IMR-90 (cell line): Measurements from ENCODE around the gene GATAD2A. TPM values are rescaled to one million over a fixed set of nuclear protein-coding genes. Genes with fewer than 3 reads are reported as not detected.

Experiments
- ATAC-seq: fragments of 200-7000 bp; cut with Tn5 transposase; 2 replicates; pipeline ENCODE4 v1.9.1; 2020; ENCODE audit warnings: low read depth, mild to moderate bottlenecking, moderate library complexity
- BruUV-seq: library from RNA; stranded (reverse); fragments of 400-500 nt; replicated peaks from 2 replicates; lab custom pipeline; 2021; lab: Mats Ljungman, UMichigan
- CTCF ChIA-PET: fragments of 300-600 bp; formaldehyde crosslinking; extraction: SDS; loops from one replicate; lab custom pipeline; 2021; ENCODE audit warnings: antibody characterized with exemption; lab: Yijun Ruan, JAX
- POLR2A ChIA-PET: fragments of 300-600 bp; sonication (Branson Sonifier 250); formaldehyde crosslinking; loops from one replicate; lab custom pipeline; 2022; ENCODE audit warnings: antibody characterized with exemption; ENCODE audit not compliant: unreplicated experiment; lab: Charles Lee
- DNase-seq: peaks from one replicate; pipeline ENCODE4 v3.0.0; 2013
- H2AFZ ChIP-seq: replicated peaks from 2 replicates; pipeline ENCODE3; 2013; ENCODE audit warnings: low read length, mild to moderate bottlenecking; ENCODE audit not compliant: poor library complexity
- H2AK5ac ChIP-seq: 2 replicates; pipeline ENCODE4 v1.6.1; 2013; ENCODE audit warnings: low read depth, low read length, inconsistent platforms
- H2AK9ac ChIP-seq: replicated peaks from 2 replicates; pipeline ENCODE3; 2013; ENCODE audit warnings: mild to moderate bottlenecking, low read depth, low read length, moderate library complexity; ENCODE audit not compliant: poor library complexity
- H2BK120ac ChIP-seq: 2 replicates; pipeline ENCODE4 v1.6.1; 2013; ENCODE audit warnings: low read depth, low read length, inconsistent platforms
- H2BK15ac ChIP-seq: 3 replicates; pipeline ENCODE4 v1.6.1; 2013; ENCODE audit warnings: low read depth, low read length, inconsistent platforms
- H2BK20ac ChIP-seq: 2 replicates; pipeline ENCODE4 v1.6.1; 2013; ENCODE audit warnings: low read depth, mild to moderate bottlenecking, inconsistent platforms, low read length, moderate library complexity
- H2BK5ac ChIP-seq: 2 replicates; pipeline ENCODE4 v1.6.1; 2013; ENCODE audit warnings: mild to moderate bottlenecking, low read depth, low read length, inconsistent platforms; ENCODE audit not compliant: poor library complexity, severe bottlenecking
- H3K14ac ChIP-seq: replicated peaks from 2 replicates; pipeline ENCODE4 v1.6.1; 2013; ENCODE audit warnings: low read depth, low read length, inconsistent platforms
- H3K18ac ChIP-seq: 2 replicates; pipeline ENCODE4 v1.6.1; 2013; ENCODE audit warnings: low read depth, low read length, control low read depth
- H3K23ac ChIP-seq: 2 replicates; pipeline ENCODE4 v1.6.1; 2013; ENCODE audit warnings: low read depth, low read length, inconsistent platforms
- H3K27ac ChIP-seq: 2 replicates; pipeline ENCODE4 v1.5.1; 2013; ENCODE audit warnings: mild to moderate bottlenecking, control low read depth, low read length; ENCODE audit not compliant: insufficient read depth
- H3K27me3 ChIP-seq: 2 replicates; pipeline ENCODE4 v1.6.1; 2013; ENCODE audit warnings: low read length; ENCODE audit not compliant: control insufficient read depth, insufficient read depth
- H3K36me3 ChIP-seq: 2 replicates; pipeline ENCODE4 v1.6.1; 2013; ENCODE audit warnings: low read length, mixed read lengths; ENCODE audit not compliant: control insufficient read depth, insufficient read depth
- H3K4ac ChIP-seq: 2 replicates; pipeline ENCODE4 v1.6.1; 2013; ENCODE audit warnings: low read depth, low read length, inconsistent platforms
- H3K4me1 ChIP-seq: 2 replicates; pipeline ENCODE4 v1.6.1; 2013; ENCODE audit warnings: low read length, mixed read lengths; ENCODE audit not compliant: control insufficient read depth, insufficient read depth
- H3K4me2 ChIP-seq: 2 replicates; pipeline ENCODE4 v1.6.1; 2013; ENCODE audit warnings: low read depth, mild to moderate bottlenecking, control low read depth, low read length, moderate library complexity
- H3K4me3 ChIP-seq: 2 replicates; pipeline ENCODE4 v1.5.1; 2013; ENCODE audit warnings: low read depth, mild to moderate bottlenecking, control low read depth, low read length, moderate library complexity; ENCODE audit not compliant: insufficient read depth
- H3K56ac ChIP-seq: 2 replicates; pipeline ENCODE4 v1.6.1; 2013; ENCODE audit warnings: low read length, inconsistent platforms; ENCODE audit not compliant: insufficient read depth; ENCODE audit errors: extremely low read depth
- H3K79me1 ChIP-seq, 2 experiments: 2 replicates each; pipeline ENCODE4 v1.6.1; 2013; ENCODE audit warnings: low read length in 2 of 2, inconsistent platforms in 1 of 2, low read depth in 1 of 2
- H3K9ac ChIP-seq: 2 replicates; pipeline ENCODE4 v1.6.1; 2013; ENCODE audit warnings: low read depth, low read length, control low read depth
- H3K9me1 ChIP-seq: 2 replicates; pipeline ENCODE4 v1.6.1; 2013; ENCODE audit warnings: low read length, inconsistent platforms; ENCODE audit not compliant: insufficient read depth
- H3K9me3 ChIP-seq: 2 replicates; pipeline ENCODE4 v1.6.1; 2013; ENCODE audit warnings: low read length; ENCODE audit not compliant: control insufficient read depth, insufficient read depth
- H4K20me1 ChIP-seq: 2 replicates; pipeline ENCODE4 v1.6.1; 2013; ENCODE audit warnings: low read length, inconsistent platforms; ENCODE audit not compliant: insufficient read depth
- H4K5ac ChIP-seq: 2 replicates; pipeline ENCODE4 v1.6.1; 2013; ENCODE audit warnings: mild to moderate bottlenecking, low read depth, low read length, control low read depth
- H4K8ac ChIP-seq, 2 experiments: 2 replicates each; pipeline ENCODE4 v1.6.1; 2013; ENCODE audit warnings: low read depth in 2 of 2, low read length in 2 of 2, control low read depth in 1 of 2, inconsistent platforms in 1 of 2
- H4K91ac ChIP-seq: 2 replicates; pipeline ENCODE4 v1.6.1; 2013; ENCODE audit warnings: low read depth, low read length, inconsistent platforms; ENCODE audit not compliant: insufficient read depth
- CEBPB ChIP-seq: IDR thresholded peaks from 2 replicates; pipeline ENCODE4 v1.6.1; 2012; ENCODE audit warnings: low read depth, low read length, improper control_type of control experiment
- CHD1 ChIP-seq: IDR thresholded peaks from 2 replicates; pipeline ENCODE4 v1.6.1; 2012; ENCODE audit warnings: low read depth, low read length, improper control_type of control experiment
- CTCF ChIP-seq: conservative IDR thresholded peaks from 2 replicates; pipeline ENCODE4 v1.5.1; 2012; ENCODE audit warnings: mild to moderate bottlenecking, low read depth, low read length, improper control_type of control experiment
- MAFK ChIP-seq: IDR thresholded peaks from 2 replicates; pipeline ENCODE4 v1.6.1; 2012; ENCODE audit warnings: low read depth, low read length, improper control_type of control experiment
- MAZ ChIP-seq: IDR thresholded peaks from 2 replicates; pipeline ENCODE4 v1.6.1; 2012; ENCODE audit warnings: low read depth, mild to moderate bottlenecking, low read length, improper control_type of control experiment, moderate library complexity, borderline replicate concordance
- MXI1 ChIP-seq: IDR thresholded peaks from 2 replicates; pipeline ENCODE4 v1.6.1; 2012; ENCODE audit warnings: low read depth, mild to moderate bottlenecking, low read length, moderate library complexity, borderline replicate concordance
- POLR2A ChIP-seq: IDR thresholded peaks from 2 replicates; pipeline ENCODE4 v1.6.1; 2012; ENCODE audit warnings: mild to moderate bottlenecking, low read depth, low read length
- RAD21 ChIP-seq: IDR thresholded peaks from 2 replicates; pipeline ENCODE4 v1.6.1; 2012; ENCODE audit warnings: low read length, improper control_type of control experiment
- WGBS, 2 experiments: methylation state at CpG; one replicate each; pipeline versions ENCODE4 v1.1.5 to v1.1.7; 2013; ENCODE audit warnings: missing lambda C conversion rate in 2 of 2; ENCODE audit not compliant: insufficient read length in 1 of 2; ENCODE audit errors: extremely low coverage in 2 of 2; 5-methylcytosine and 5-hydroxymethylcytosine counted together
- dilution Hi-C: fragments of 300-500 bp; cut with HindIII; formaldehyde crosslinking; loops from one replicate; pipeline ENCODE4 v1.14.3; 2018; ENCODE audit warnings: low sequenced_read_pairs; ENCODE audit not compliant: unreplicated experiment
- in situ Hi-C: fragments of 300-500 bp; cut with MboI; formaldehyde crosslinking; loops from 3 replicates; pipeline ENCODE4 v1.14.3; 2019; ENCODE audit warnings: low sequenced_read_pairs, inconsistent platforms, mixed read lengths
- intact Hi-C: fragments of 100-400 bp; cut with micrococcal nuclease; formaldehyde crosslinking; loops from 2 replicates; pipeline ENCODE4 v1.10.0; 2022
- polyA plus RNA-seq, 3 experiments: library from polyadenylated mRNA; depleted of rRNA; stranded (reverse); fragments of >200 nt; gene quantifications; 2 replicates each; pipeline ENCODE4 v1.2.3, GENCODE V29; 2012; ENCODE audit warnings: low replicate concordance in 1 of 3
- total RNA-seq: library from RNA; depleted of rRNA; stranded (reverse); fragments of >200 nt; gene quantifications from 2 replicates; pipeline ENCODE4 v1.2.3, GENCODE V29; 2012

Gene GATAD2A
- total and polyA plus RNA-seq, 2 of the 4 experiments (the other 2 are of a cell fraction): 23.5 to 33.2 TPM

- no peak overlapping the region for H3K27ac ChIP-seq
- H3K27me3 ChIP-seq: no peaks in the 10 kb centered on the region
- no CpG with 5 or more reads among the region's 9 CpGs for WGBS, 2 experiments
- H3K18ac ChIP-seq: no peak overlapping the region
- H3K14ac ChIP-seq: no peak overlapping the region
- H2AFZ ChIP-seq: no peak overlapping the region
- H4K91ac ChIP-seq: no peak overlapping the region
- no peak overlapping the region for H3K4me2 ChIP-seq
- H2AK9ac ChIP-seq: no peak overlapping the region
- H3K9me1 ChIP-seq: no peaks in the 10 kb centered on the region
- ATAC-seq (peak; percentile 28), DNase-seq (peak; percentile 36)
- no peak overlapping the region for H4K8ac ChIP-seq
- H3K56ac ChIP-seq: no peak overlapping the region
- H3K4me1 ChIP-seq: peaks cover 7% of the 10 kb centered on the region
- POLR2A ChIA-PET: no interaction called here
- H2BK20ac ChIP-seq: no peak overlapping the region
- BruUV-seq: no TSS peak
- H2BK5ac ChIP-seq: no peak overlapping the region
- H3K4me3 ChIP-seq: no peak overlapping the region
- H2BK15ac ChIP-seq: no peak overlapping the region
- H3K9ac ChIP-seq: no peak overlapping the region
- no peak overlapping the region for H3K4ac ChIP-seq
- peaks cover 0 to 9% of the 10 kb centered on the region in 2 experiments; a peak in 1 of 4 replicates for H3K79me1 ChIP-seq
- H4K20me1 ChIP-seq: peaks cover 22% of the 10 kb centered on the region
- in situ Hi-C loops: loop anchor here (25.0 kb wide), 1 partner anchor 432 kb away; no protein-coding TSS in a partner anchor
- intact Hi-C loops: no loop called here
- CTCF ChIA-PET: interaction anchor here (0.7 to 1.2 kb wide), 3 partner anchors 21 to 119 kb away, joined by 3 read pairs; no protein-coding TSS in a partner anchor
- no peaks in the 10 kb centered on the region for H3K9me3 ChIP-seq
- H4K5ac ChIP-seq: no peak overlapping the region
- H2AK5ac ChIP-seq: no peak overlapping the region
- H2BK120ac ChIP-seq: no peak overlapping the region
- no peak overlapping the region for H3K23ac ChIP-seq
- peaks cover 20% of the 10 kb centered on the region; the same call in 1 of the 2 replicates for H3K36me3 ChIP-seq
- TF ChIP-seq CHD1: no peak
- no peak for TF ChIP-seq MXI1
- no peak for TF ChIP-seq RAD21
- no peak for TF ChIP-seq MAFK
- no peak for TF ChIP-seq POLR2A
- peak; percentile 56; the same call in 1 of the 2 replicates for TF ChIP-seq MAZ
- no peak for TF ChIP-seq CEBPB
- TF ChIP-seq CTCF: no peak
- dilution Hi-C loops: no loop called here
These were observed 124.9 kb downstream of the GATAD2A start for GRCh38 chr19:19530423-19530804.
